Astrocyte (in vitro differentiated cells and primary cell): Measurements from ENCODE around the gene VPS50. TPM values are rescaled to one million over a fixed set of nuclear protein-coding genes. Genes with fewer than 3 reads are reported as not detected.

Experiments used
- DNase-seq: peaks from one replicate; pipeline ENCODE4 v3.0.0-alpha.2; 2010; ENCODE audit warnings: low read depth
- FAIRE-seq: peaks from 2 replicates; lab custom pipeline; 2011; peaks lifted over from hg19 to GRCh38; lab: Jason Lieb, UNC
- H2AFZ ChIP-seq: 2 replicates; pipeline ENCODE4 v1.6.0; 2012; ENCODE audit warnings: low read depth, low read length, inconsistent platforms
- H3K27ac ChIP-seq: 2 replicates; pipeline ENCODE4 v1.5.1; 2011; ENCODE audit warnings: low read depth, low read length, inconsistent platforms
- H3K27me3 ChIP-seq: 2 replicates; pipeline ENCODE4 v1.6.0; 2011; ENCODE audit warnings: low read length, inconsistent platforms; ENCODE audit not compliant: insufficient read depth
- H3K36me3 ChIP-seq: 2 replicates; pipeline ENCODE4 v1.5.1; 2011; ENCODE audit warnings: low read length, inconsistent platforms; ENCODE audit not compliant: insufficient read depth
- H3K4me1 ChIP-seq: 2 replicates; pipeline ENCODE4 v1.5.1; 2011; ENCODE audit warnings: low read length, inconsistent platforms; ENCODE audit not compliant: insufficient read depth
- H3K4me2 ChIP-seq: 2 replicates; pipeline ENCODE4 v1.6.0; 2012; ENCODE audit warnings: low read length, inconsistent platforms
- H3K4me3 ChIP-seq: 2 replicates; pipeline ENCODE4 v1.5.1; 2011; ENCODE audit warnings: low read depth, mild to moderate bottlenecking, low read length, inconsistent platforms; ENCODE audit not compliant: insufficient read depth
- H3K79me2 ChIP-seq: 2 replicates; pipeline ENCODE4 v1.6.0; 2012; ENCODE audit warnings: mild to moderate bottlenecking, low read length, inconsistent platforms; ENCODE audit not compliant: insufficient read depth
- H3K9ac ChIP-seq: 2 replicates; pipeline ENCODE4 v1.6.0; 2012; ENCODE audit warnings: mild to moderate bottlenecking, low read length, inconsistent platforms
- H3K9me3 ChIP-seq: 2 replicates; pipeline ENCODE4 v1.5.1; 2012; ENCODE audit warnings: low read depth, mild to moderate bottlenecking, low read length, inconsistent platforms; ENCODE audit not compliant: insufficient read depth
- H4K20me1 ChIP-seq: 2 replicates; pipeline ENCODE4 v1.6.0; 2012; ENCODE audit warnings: low read length, inconsistent platforms; ENCODE audit not compliant: insufficient read depth
- H3K27ac Mint-ChIP-seq: one replicate; pipeline ENCODE4 v1.8.0; 2021; ENCODE audit warnings: mild to moderate bottlenecking, mixed read lengths; ENCODE audit not compliant: unreplicated experiment
- H3K27me3 Mint-ChIP-seq: one replicate; pipeline ENCODE4 v1.8.0; 2021; ENCODE audit warnings: low read depth, mixed read lengths; ENCODE audit not compliant: unreplicated experiment
- H3K36me3 Mint-ChIP-seq: one replicate; pipeline ENCODE4 v1.8.0; 2021; ENCODE audit warnings: low read depth, mixed read lengths; ENCODE audit not compliant: unreplicated experiment
- H3K4me1 Mint-ChIP-seq: one replicate; pipeline ENCODE4 v1.8.0; 2021; ENCODE audit warnings: low read depth, mixed read lengths; ENCODE audit not compliant: unreplicated experiment
- H3K4me3 Mint-ChIP-seq: one replicate; pipeline ENCODE4 v1.8.0; 2021; ENCODE audit warnings: mild to moderate bottlenecking, moderate library complexity, mixed read lengths; ENCODE audit not compliant: unreplicated experiment
- H3K9me3 Mint-ChIP-seq: one replicate; pipeline ENCODE4 v1.8.0; 2021; ENCODE audit warnings: mild to moderate bottlenecking, mixed read lengths; ENCODE audit not compliant: unreplicated experiment
- EZH2 ChIP-seq: IDR thresholded peaks from 2 replicates; pipeline ENCODE4 v1.6.1; 2012; ENCODE audit warnings: mild to moderate bottlenecking, low read length, inconsistent platforms; ENCODE audit not compliant: insufficient read depth
- total RNA-seq: library from RNA; stranded (reverse); gene quantifications from 2 replicates; pipeline ENCODE4 v1.2.1, GENCODE V29; 2021
- TF ChIP-seq, protein P1 (sequence below): IDR thresholded peaks from 2 replicates; pipeline ENCODE4 v1.5.1; 2011; ENCODE audit warnings: low read depth, mild to moderate bottlenecking, inconsistent platforms, low read length, moderate library complexity; ENCODE audit not compliant: insufficient read depth

The VPS50 gene
- total RNA-seq, 1 donor from 2014 or later = 19.0 TPM

DNA sequence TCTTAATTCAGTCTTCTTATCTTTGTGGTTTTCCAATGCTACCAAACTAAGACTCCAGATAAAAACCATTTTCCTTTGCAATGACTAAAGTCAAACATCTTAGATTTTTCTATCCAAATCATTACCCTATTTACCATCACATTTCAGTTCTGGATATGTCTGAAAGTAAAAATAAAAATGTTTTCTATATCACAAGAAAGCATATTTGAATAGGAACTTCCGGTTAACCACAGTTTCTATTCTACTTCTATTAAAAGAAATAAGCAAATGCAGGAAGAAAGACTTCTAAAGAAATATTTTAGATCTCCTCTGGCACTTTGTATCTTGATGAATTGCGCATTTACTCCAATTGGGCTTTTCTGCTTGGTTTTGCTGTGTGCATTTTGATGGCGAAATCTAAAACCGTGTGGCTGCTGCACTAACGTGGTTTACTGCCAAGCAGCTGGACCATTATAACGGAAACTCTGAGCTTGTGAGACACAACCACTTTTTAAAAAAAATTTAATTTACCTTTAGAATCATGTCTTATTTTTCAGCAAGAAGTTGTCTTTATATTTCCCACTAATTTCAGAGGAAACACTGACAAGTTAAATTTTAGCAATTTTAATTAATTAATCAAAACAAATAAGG is 146.1 kb downstream of the VPS50 start:
- H3K27me3 Mint-ChIP-seq = peaks cover 5% of the 10 kb centered on the region
- H3K4me3 Mint-ChIP-seq = no peak overlapping the region
- FAIRE-seq = no peak
- Histone ChIP-seq H4K20me1 (no peaks in the 10 kb centered on the region), H3K9me3 (no peaks in the 10 kb centered on the region), H3K4me2 (no peak overlapping the region), H3K27me3 (peaks cover 15% of the 10 kb centered on the region), H3K36me3 (no peaks in the 10 kb centered on the region), H3K9ac (no peak overlapping the region), H3K27ac (no peak overlapping the region), H3K4me1 (no peaks in the 10 kb centered on the region), H3K4me3 (no peak overlapping the region), H2AFZ (no peak overlapping the region), H3K79me2 (no peaks in the 10 kb centered on the region)
- no peak for DNase-seq
- no peaks in the 10 kb centered on the region for H3K4me1 Mint-ChIP-seq
- no peaks in the 10 kb centered on the region for H3K9me3 Mint-ChIP-seq
- no peaks in the 10 kb centered on the region for H3K36me3 Mint-ChIP-seq
- TF ChIP-seq, protein P1, sequence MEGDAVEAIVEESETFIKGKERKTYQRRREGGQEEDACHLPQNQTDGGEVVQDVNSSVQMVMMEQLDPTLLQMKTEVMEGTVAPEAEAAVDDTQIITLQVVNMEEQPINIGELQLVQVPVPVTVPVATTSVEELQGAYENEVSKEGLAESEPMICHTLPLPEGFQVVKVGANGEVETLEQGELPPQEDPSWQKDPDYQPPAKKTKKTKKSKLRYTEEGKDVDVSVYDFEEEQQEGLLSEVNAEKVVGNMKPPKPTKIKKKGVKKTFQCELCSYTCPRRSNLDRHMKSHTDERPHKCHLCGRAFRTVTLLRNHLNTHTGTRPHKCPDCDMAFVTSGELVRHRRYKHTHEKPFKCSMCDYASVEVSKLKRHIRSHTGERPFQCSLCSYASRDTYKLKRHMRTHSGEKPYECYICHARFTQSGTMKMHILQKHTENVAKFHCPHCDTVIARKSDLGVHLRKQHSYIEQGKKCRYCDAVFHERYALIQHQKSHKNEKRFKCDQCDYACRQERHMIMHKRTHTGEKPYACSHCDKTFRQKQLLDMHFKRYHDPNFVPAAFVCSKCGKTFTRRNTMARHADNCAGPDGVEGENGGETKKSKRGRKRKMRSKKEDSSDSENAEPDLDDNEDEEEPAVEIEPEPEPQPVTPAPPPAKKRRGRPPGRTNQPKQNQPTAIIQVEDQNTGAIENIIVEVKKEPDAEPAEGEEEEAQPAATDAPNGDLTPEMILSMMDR = no peak
- no peak for TF ChIP-seq EZH2
- no peak overlapping the region for H3K27ac Mint-ChIP-seq

DNA sequence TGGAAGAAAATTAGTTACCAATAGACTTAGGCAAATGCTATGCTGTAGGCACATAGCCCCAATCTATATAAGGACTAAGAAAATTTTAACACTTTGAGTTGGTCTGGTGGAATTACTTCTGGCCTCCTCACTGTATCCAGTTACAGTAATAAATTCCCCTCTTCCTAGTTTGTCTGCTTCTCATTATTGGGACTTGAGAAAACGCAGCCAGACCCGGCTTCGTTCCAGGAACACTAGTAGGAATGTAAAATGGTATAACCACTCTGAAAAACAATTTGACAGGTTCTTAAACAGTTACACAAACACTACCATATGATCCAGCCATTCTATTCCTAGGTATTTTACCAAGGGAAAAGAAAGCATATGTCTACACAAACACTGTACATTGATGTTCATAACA is 150.2 kb downstream of the VPS50 start:
- no peaks in the 10 kb centered on the region for H3K9me3 ChIP-seq
- no peaks in the 10 kb centered on the region for H3K36me3 Mint-ChIP-seq

DNA sequence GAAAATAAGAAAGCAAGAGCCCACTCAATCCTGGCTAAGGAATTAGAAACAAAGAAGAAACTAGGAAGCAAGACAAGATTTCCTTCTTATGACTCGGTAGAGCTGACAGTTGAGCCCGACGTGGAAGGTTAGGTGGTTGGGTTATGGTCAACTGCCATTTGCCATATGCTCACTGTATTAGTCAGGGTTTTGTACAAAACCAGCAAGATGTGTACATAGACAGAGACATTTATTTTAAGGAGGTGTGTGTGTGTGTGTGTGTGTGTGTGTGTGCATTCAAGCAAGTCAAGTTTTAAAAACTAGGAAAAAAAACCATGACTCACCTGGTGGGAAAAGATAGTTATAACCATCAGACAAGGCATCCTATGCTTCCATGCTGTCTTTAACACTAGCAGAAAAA is 158.5 kb downstream of the VPS50 start:
- H3K27ac Mint-ChIP-seq = no peak overlapping the region
- H3K27me3 Mint-ChIP-seq = peaks cover 5% of the 10 kb centered on the region
- no peak overlapping the region for H3K27ac ChIP-seq
- no peaks in the 10 kb centered on the region for H3K9me3 Mint-ChIP-seq
- H2AFZ ChIP-seq = no peak overlapping the region
- no peaks in the 10 kb centered on the region for H3K4me1 ChIP-seq
- H3K36me3 ChIP-seq = no peaks in the 10 kb centered on the region
- H3K36me3 Mint-ChIP-seq = no peaks in the 10 kb centered on the region
- H4K20me1 ChIP-seq = no peaks in the 10 kb centered on the region
- no peak overlapping the region for H3K4me3 ChIP-seq
- no peak overlapping the region for H3K4me2 ChIP-seq
- no peaks in the 10 kb centered on the region for H3K79me2 ChIP-seq
- H3K4me1 Mint-ChIP-seq = no peaks in the 10 kb centered on the region
- TF ChIP-seq EZH2 = no peak
- TF ChIP-seq, protein P1 = no peak
- DNase-seq = no peak
- H3K4me3 Mint-ChIP-seq = no peak overlapping the region
- H3K9ac ChIP-seq = no peak overlapping the region
- no peaks in the 10 kb centered on the region for H3K27me3 ChIP-seq
- FAIRE-seq = no peak
- H3K9me3 ChIP-seq = no peaks in the 10 kb centered on the region

More for the DNA sequence above, 150.2 kb downstream of the VPS50 start:
- Histone ChIP-seq H3K4me3 (no peak overlapping the region), H3K79me2 (no peaks in the 10 kb centered on the region), H3K36me3 (no peaks in the 10 kb centered on the region), H4K20me1 (no peaks in the 10 kb centered on the region), H2AFZ (no peak overlapping the region), H3K27ac (no peak overlapping the region), H3K9ac (no peak overlapping the region), H3K4me2 (no peak overlapping the region), H3K27me3 (peaks cover 7% of the 10 kb centered on the region), H3K4me1 (no peaks in the 10 kb centered on the region)
- H3K4me3 Mint-ChIP-seq = no peak overlapping the region
- no peak for FAIRE-seq
- DNase-seq = no peak
- peaks cover 9% of the 10 kb centered on the region for H3K27me3 Mint-ChIP-seq
- H3K9me3 Mint-ChIP-seq = no peaks in the 10 kb centered on the region
- TF ChIP-seq EZH2 = no peak
- TF ChIP-seq, protein P1 = no peak
- H3K27ac Mint-ChIP-seq = no peak overlapping the region
- H3K4me1 Mint-ChIP-seq = no peaks in the 10 kb centered on the region
